ENCODE measurements around the gene DLEC1. TPM values are rescaled to one million over a fixed set of nuclear protein-coding genes. Genes with fewer than 3 reads are reported as not detected.

DLEC1 gene
- total and polyA plus RNA-seq, 2 donors (not counting 1 experiment from before 2014, with no cell fraction given): 0.52 to 2.1 TPM

DNA sequence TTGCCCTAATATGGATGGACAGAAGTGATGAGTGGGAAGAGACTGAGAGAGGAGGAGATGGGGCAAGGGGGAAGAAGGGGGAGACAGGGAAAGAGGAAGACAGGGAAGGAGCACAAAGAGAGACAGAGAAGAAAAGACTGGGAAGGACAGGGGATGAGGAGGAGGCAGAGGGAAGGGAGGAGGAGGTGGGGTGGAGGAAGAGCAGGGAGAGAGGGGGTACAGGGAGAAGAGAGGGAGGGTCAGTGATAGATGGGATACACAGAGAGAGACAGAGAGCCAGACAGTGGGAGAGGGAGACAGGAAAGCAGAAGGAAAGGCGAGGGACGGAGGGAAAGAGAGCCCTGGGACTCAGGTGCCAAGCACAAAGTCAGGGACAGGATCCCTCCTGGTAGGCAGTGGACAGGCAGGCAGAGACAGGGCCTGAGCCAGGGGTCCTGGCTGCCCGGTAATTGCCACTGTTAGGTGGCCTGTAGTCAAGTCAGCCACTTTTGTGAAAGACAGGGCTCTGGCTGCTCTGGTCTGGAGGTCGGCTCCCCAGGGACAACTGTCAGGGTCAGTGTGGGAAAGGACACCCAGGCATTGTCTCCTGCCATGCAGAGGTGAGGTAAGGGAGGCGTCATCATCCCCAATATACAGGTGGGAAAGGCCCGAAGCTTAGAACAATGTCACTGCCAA is 38.6 kb upstream of the DLEC1 start:
- H3K4me3 Mint-ChIP-seq: no peak overlapping the region
- Histone ChIP-seq H4K20me1 (ENCODE audit: control insufficient read depth, insufficient read depth, low read length, poor library complexity, severe bottlenecking) (no peaks in the 10 kb centered on the region), H3K36me3 (replicated peaks in 1 of 2; ENCODE audit: control extremely low read depth in 1 of 2, control insufficient read depth in 1 of 2, extremely low read depth in 1 of 2, insufficient read depth in 2 of 2, low read length in 1 of 2) (peaks cover 0 to 30% of the 10 kb centered on the region in 2 experiments), H3K4me3 (ENCODE audit: control extremely low read depth in 1 of 5, extremely low read depth in 1 of 5, insufficient read depth in 1 of 5, low read depth in 2 of 5, low read length in 4 of 5) (no peak overlapping the region), H3K4me1 (ENCODE audit: control insufficient read depth in 2 of 2, insufficient read depth in 2 of 2, low read length in 2 of 2) (peaks cover 13 to 25% of the 10 kb centered on the region in 2 donors), H3K27ac (ENCODE audit: low read length in 2 of 2) (no peak overlapping the region), H3K9ac (ENCODE audit: low read length) (no peak overlapping the region), H3K79me2 (ENCODE audit: control insufficient read depth, insufficient read depth, low read length) (peaks cover 11% of the 10 kb centered on the region), H3K9me3 (ENCODE audit: control extremely low read depth in 1 of 3, control insufficient read depth in 2 of 3, insufficient read depth in 1 of 3, low read length in 2 of 3) (peaks cover 0 to 9% (median 0%) of the 10 kb centered on the region in 3 donors), H3K27me3 (replicated peaks in 1 of 4; ENCODE audit: control extremely low read depth in 1 of 4, control insufficient read depth in 3 of 4, insufficient read depth in 4 of 4, low read length in 3 of 4) (no peaks in the 10 kb centered on the region), H2AFZ (ENCODE audit: insufficient read depth, low read depth, low read length, poor library complexity, severe bottlenecking) (no peak overlapping the region), H3K4me2 (replicated peaks; ENCODE audit: low read depth, low read length, poor library complexity, severe bottlenecking) (no peak overlapping the region)
- POLR2A ChIA-PET: no interaction called here
- 100% methylated on average over 6 of the region's 6 CpGs for WGBS (ENCODE audit: insufficient coverage)
- H3K27ac Mint-ChIP-seq: no peak overlapping the region
- CTCF ChIA-PET: interaction anchor here (1.2 to 4.0 kb wide), 2 partner anchors 7 to 26 kb away, joined by 4 to 46 read pairs; no protein-coding TSS in a partner anchor
- H3K27me3 Mint-ChIP-seq: no peaks in the 10 kb centered on the region
- TF ChIP-seq, protein P1, sequence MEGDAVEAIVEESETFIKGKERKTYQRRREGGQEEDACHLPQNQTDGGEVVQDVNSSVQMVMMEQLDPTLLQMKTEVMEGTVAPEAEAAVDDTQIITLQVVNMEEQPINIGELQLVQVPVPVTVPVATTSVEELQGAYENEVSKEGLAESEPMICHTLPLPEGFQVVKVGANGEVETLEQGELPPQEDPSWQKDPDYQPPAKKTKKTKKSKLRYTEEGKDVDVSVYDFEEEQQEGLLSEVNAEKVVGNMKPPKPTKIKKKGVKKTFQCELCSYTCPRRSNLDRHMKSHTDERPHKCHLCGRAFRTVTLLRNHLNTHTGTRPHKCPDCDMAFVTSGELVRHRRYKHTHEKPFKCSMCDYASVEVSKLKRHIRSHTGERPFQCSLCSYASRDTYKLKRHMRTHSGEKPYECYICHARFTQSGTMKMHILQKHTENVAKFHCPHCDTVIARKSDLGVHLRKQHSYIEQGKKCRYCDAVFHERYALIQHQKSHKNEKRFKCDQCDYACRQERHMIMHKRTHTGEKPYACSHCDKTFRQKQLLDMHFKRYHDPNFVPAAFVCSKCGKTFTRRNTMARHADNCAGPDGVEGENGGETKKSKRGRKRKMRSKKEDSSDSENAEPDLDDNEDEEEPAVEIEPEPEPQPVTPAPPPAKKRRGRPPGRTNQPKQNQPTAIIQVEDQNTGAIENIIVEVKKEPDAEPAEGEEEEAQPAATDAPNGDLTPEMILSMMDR (IDR thresholded peaks at IDR 0.05): no peak
- no peak for TF ChIP-seq EZH2 (IDR thresholded peaks at IDR 0.05; ENCODE audit: borderline replicate concordance, insufficient read depth, low read depth, low read length, poor library complexity, severe bottlenecking)
- intact Hi-C loops (cut with micrococcal nuclease): no loop called here
- no peaks in the 10 kb centered on the region for H3K9me3 Mint-ChIP-seq (ENCODE audit: insufficient read depth)
- H3K4me1 Mint-ChIP-seq: peaks cover 41% of the 10 kb centered on the region
- no peak for ATAC-seq (ENCODE audit: low read depth)
- no peak for DNase-seq

DNA sequence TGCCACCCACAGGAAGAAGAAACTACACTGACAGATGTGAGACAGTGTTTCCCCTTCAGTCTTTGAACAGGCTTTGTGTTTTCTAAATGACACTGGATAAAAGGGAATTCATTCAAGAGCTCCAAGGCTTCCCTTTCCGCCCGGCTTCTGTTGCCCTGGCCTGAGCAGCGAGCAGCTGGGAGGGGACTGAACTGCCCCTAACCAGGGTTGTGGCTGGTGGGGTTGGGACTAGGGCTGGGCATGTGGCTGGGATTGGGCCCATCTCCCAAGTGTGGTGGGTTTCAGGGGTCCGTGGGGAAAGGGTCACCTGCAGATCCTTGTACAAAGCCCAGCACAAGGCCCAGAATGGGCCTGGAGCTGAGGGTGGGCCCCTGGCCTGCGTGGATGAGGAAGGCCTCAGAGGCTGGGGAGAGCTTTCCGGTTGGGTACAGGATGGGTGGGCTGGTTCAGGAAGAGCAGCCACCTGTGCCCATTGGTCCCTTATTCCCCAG is 38.0 kb upstream of the DLEC1 start:
- no peak overlapping the region for H3K27ac Mint-ChIP-seq
- H3K9ac ChIP-seq (ENCODE audit: low read length): no peak overlapping the region
- ATAC-seq (ENCODE audit: low read depth) (no peak), DNase-seq (no peak)
- H3K9me3 Mint-ChIP-seq (ENCODE audit: insufficient read depth): no peaks in the 10 kb centered on the region
- peaks cover 7% of the 10 kb centered on the region for H3K79me2 ChIP-seq (ENCODE audit: control insufficient read depth, insufficient read depth, low read length)
- TF ChIP-seq, protein P1 (IDR thresholded peaks at IDR 0.05): no peak
- TF ChIP-seq EZH2 (IDR thresholded peaks at IDR 0.05; ENCODE audit: borderline replicate concordance, insufficient read depth, low read depth, low read length, poor library complexity, severe bottlenecking): no peak
- H3K4me2 ChIP-seq (replicated peaks; ENCODE audit: low read depth, low read length, poor library complexity, severe bottlenecking): no peak overlapping the region
- no peak overlapping the region for H3K4me3 Mint-ChIP-seq
- H3K4me1 ChIP-seq (ENCODE audit: control insufficient read depth in 2 of 2, insufficient read depth in 2 of 2, low read length in 2 of 2): peaks cover 11 to 24% of the 10 kb centered on the region in 2 donors
- intact Hi-C loops (cut with micrococcal nuclease): no loop called here
- peaks cover 0 to 31% of the 10 kb centered on the region in 2 experiments for H3K36me3 ChIP-seq (replicated peaks in 1 of 2; ENCODE audit: control extremely low read depth in 1 of 2, control insufficient read depth in 1 of 2, extremely low read depth in 1 of 2, insufficient read depth in 2 of 2, low read length in 1 of 2)
- no peak overlapping the region for H2AFZ ChIP-seq (ENCODE audit: insufficient read depth, low read depth, low read length, poor library complexity, severe bottlenecking)
- H4K20me1 ChIP-seq (ENCODE audit: control insufficient read depth, insufficient read depth, low read length, poor library complexity, severe bottlenecking): no peaks in the 10 kb centered on the region
- H3K4me1 Mint-ChIP-seq: peaks cover 36% of the 10 kb centered on the region
- no peak overlapping the region for H3K27ac ChIP-seq (ENCODE audit: low read length in 2 of 2)
- H3K27me3 Mint-ChIP-seq: no peaks in the 10 kb centered on the region
- 97% methylated on average over 5 of the region's 6 CpGs for WGBS (ENCODE audit: insufficient coverage)
- CTCF ChIA-PET: interaction anchor here (0.6 to 4.0 kb wide), 7 partner anchors 8 to 39 kb away, joined by 3 to 46 read pairs (median 5); no protein-coding TSS in a partner anchor
- H3K27me3 ChIP-seq (replicated peaks in 1 of 4; ENCODE audit: control extremely low read depth in 1 of 4, control insufficient read depth in 3 of 4, insufficient read depth in 4 of 4, low read length in 3 of 4): no peaks in the 10 kb centered on the region
- POLR2A ChIA-PET: interaction anchor here (0.6 kb wide), 1 partner anchor 496 kb away, joined by 12 read pairs; no protein-coding TSS in a partner anchor
- no peak overlapping the region for H3K4me3 ChIP-seq (ENCODE audit: control extremely low read depth in 1 of 5, extremely low read depth in 1 of 5, insufficient read depth in 1 of 5, low read depth in 2 of 5, low read length in 4 of 5)
- H3K9me3 ChIP-seq (ENCODE audit: control extremely low read depth in 1 of 3, control insufficient read depth in 2 of 3, insufficient read depth in 1 of 3, low read length in 2 of 3): peaks cover 0 to 9% (median 0%) of the 10 kb centered on the region in 3 donors

Data from B cell (primary cell).